ENCODE measurements around the gene THSD4. TPM values are rescaled to one million over a fixed set of nuclear protein-coding genes. Genes with fewer than 3 reads are reported as not detected.

Gene THSD4
- total RNA-seq, 2 experiments from 2014 or later, result not detected

DNA sequence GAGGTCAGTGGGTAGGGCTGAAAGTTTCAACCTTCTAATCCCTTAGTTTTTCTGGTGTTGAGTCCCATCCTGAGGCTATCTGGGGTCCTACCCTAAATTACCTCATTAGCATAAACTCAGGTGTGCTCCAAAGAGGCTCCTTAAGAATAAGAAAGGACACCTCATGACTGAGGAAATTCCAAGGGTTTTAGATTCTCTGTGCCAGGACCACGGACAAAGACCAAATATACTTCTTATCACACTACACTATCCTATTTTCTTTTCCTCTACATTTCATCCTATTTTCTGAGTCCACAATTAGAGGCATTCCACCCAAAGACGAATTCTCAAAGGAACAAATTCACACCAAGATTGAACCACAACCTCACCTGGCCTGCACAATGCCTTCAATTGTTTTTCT is 9.8 kb upstream of the THSD4 start:
- intact Hi-C loops (cut with micrococcal nuclease), result no loop called here
- H3K27ac Mint-ChIP-seq, result no peak overlapping the region
- no peak for DNase-seq
- ChIA-PET POLR2A (no interaction called here), CTCF (no interaction called here)
- no peak overlapping the region for H3K4me3 Mint-ChIP-seq
- H3K27me3 Mint-ChIP-seq, result peaks cover 8% of the 10 kb centered on the region
- no peaks in the 10 kb centered on the region for H3K9me3 Mint-ChIP-seq
- peaks cover 3% of the 10 kb centered on the region for H3K4me1 Mint-ChIP-seq (ENCODE audit: low read depth)
- H3K36me3 Mint-ChIP-seq, result no peaks in the 10 kb centered on the region

DNA sequence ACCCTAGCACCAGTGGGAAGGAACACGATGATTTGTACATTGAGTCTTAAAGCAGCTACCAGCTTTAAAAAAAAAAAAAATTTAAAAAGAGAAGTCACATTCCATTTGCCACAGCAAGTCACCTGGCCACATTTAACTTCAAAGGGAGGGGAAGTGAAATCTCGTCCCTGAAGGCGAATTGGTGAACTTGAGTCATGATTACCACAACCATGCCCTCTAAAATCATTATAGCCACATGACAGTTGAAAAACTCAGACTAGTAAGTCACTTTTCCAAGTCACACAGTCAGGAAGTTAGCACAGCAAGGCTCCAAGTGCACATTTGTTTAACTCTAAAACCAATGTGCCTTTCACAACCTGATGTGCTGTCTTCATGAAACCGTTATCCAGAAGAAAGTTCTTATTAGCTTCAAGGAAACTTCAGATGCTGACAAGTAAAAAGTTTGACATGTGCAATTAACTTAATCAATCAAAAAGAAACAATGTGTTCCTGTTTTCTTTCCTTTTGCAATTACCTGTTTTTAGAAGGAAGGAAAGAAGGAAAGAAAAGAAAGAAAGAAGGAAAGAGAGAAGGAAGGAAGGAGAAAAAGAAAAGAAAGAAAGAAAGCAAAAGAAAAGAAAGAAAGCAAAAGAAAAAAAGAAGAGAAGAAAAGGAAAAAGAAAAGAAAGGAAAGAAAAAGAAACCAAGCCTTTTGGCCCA is 8.3 kb upstream of the THSD4 start:
- H3K36me3 Mint-ChIP-seq, result no peaks in the 10 kb centered on the region
- H3K4me3 Mint-ChIP-seq, result no peak overlapping the region
- no peak for DNase-seq
- CTCF ChIA-PET, result interaction anchor here (0.9 kb wide), 1 partner anchor 8 kb away, joined by 3 read pairs; the partner anchor contains the start of gene THSD4
- intact Hi-C loops (cut with micrococcal nuclease), result no loop called here
- H3K9me3 Mint-ChIP-seq, result no peaks in the 10 kb centered on the region
- H3K27me3 Mint-ChIP-seq, result peaks cover 13% of the 10 kb centered on the region
- no peak overlapping the region for H3K27ac Mint-ChIP-seq
- H3K4me1 Mint-ChIP-seq (ENCODE audit: low read depth), result peaks cover 3% of the 10 kb centered on the region
- POLR2A ChIA-PET, result no interaction called here

DNA sequence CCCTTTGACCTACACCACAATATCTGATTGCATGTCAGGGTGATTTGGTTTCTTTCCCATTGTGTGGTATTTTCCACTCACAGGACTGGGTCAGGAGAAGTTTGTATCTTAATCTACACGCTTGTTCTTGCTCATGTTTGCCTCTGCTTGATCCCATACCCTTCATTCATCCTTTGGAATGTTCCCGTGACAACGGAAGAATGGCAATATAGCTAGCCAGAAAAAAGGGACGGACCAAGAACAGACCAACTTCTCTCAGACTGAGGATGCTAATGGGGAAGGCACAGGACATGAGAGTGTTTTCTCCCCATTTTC is 7.8 kb upstream of the THSD4 start:
- no peak overlapping the region for H3K27ac Mint-ChIP-seq
- ChIA-PET CTCF (no interaction called here), POLR2A (no interaction called here)
- H3K36me3 Mint-ChIP-seq, result no peaks in the 10 kb centered on the region
- H3K4me3 Mint-ChIP-seq, result no peak overlapping the region
- H3K4me1 Mint-ChIP-seq (ENCODE audit: low read depth), result peaks cover 3% of the 10 kb centered on the region
- no peaks in the 10 kb centered on the region for H3K9me3 Mint-ChIP-seq
- intact Hi-C loops (cut with micrococcal nuclease), result no loop called here
- peaks cover 14% of the 10 kb centered on the region for H3K27me3 Mint-ChIP-seq
- no peak for DNase-seq

DNA sequence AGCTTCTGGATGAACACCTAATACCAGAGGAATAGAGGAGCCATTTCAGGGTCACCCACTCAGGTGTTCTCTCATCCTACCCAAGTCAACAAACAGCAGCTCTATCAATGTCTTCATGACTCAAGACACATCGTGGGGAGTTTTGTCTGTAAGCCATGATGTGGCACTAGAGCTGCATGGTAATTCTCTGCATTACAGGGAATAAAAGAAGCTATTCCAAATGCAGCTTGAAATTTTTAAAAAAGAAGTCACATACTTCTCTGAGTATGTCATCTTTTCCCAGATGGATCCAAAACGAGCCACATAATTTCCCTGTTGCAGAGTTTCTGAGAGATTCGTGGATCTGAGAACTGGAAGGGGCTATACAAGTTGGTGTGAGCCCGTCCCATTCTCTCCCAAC is 6.1 kb upstream of the THSD4 start:
- Mint-ChIP-seq H3K4me1 (ENCODE audit: low read depth) (peaks cover 3% of the 10 kb centered on the region), H3K36me3 (no peaks in the 10 kb centered on the region), H3K9me3 (no peaks in the 10 kb centered on the region), H3K4me3 (no peak overlapping the region), H3K27me3 (peaks cover 14% of the 10 kb centered on the region), H3K27ac (no peak overlapping the region)
- POLR2A ChIA-PET, result no interaction called here
- intact Hi-C loops (cut with micrococcal nuclease), result no loop called here
- no peak for DNase-seq
- CTCF ChIA-PET, result no interaction called here

DNA sequence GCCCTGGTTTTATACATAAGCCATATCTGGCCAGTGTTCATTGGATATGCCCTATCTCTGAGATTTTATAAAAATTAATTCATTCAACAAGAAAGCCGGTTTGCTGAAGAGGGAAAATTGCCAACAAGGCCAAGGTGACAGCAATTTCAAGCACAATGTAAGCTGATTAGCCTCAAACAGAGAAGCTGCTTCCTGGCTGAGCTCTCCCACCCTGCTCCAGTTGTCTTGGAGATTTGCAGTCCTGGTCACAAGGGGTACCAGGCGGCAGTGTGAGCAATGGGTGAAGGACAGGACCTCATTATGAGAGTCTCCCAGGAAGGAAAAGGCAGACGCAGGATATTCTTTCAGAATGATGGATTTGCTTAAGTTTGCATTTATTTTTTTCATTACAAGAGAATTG is 5.4 kb upstream of the THSD4 start:
- ChIA-PET POLR2A (no interaction called here), CTCF (no interaction called here)
- H3K36me3 Mint-ChIP-seq, result no peaks in the 10 kb centered on the region
- no peak for DNase-seq
- no peak overlapping the region for H3K27ac Mint-ChIP-seq
- H3K4me1 Mint-ChIP-seq (ENCODE audit: low read depth), result peaks cover 3% of the 10 kb centered on the region
- no peak overlapping the region for H3K4me3 Mint-ChIP-seq
- H3K9me3 Mint-ChIP-seq, result no peaks in the 10 kb centered on the region
- intact Hi-C loops (cut with micrococcal nuclease), result no loop called here
- H3K27me3 Mint-ChIP-seq, result peaks cover 19% of the 10 kb centered on the region

DNA sequence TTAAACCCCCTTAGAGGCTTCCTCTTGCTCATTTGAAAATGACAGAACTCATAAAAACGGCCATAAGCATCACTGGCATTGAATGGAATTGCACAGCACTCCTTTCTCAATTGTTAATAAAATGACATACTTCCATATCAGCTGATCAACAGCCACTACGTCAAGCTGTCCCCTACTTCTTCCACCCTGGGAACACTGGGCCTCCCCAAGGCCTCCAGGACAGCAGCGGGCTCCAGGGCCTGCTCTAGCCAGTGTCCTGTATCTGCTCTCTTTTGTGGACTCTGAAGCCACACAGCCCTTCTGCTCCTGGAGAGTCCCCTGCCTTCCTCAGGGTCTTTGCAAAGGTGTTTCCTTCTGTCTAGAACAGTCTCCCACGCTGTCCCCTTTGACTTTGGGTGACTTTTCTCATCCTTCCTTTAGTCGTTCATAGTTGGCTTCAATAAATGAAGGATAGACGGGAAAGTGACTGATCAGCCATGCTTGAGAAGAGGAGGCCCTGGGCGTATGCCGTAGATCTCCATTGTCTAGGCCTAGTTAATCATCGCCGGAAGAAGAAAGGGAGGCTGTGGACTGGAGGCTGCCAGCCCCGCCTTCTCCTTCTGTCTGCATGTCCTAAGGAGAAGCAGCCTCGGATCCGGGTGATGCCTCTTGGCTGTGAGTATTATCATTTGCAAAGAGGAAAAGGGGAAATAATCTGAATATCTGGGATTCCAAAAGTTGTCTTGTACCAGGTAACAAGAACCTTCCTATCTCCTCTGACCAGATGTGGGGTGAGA is 4.7 kb upstream of the THSD4 start:
- intact Hi-C loops (cut with micrococcal nuclease), result no loop called here
- H3K36me3 Mint-ChIP-seq, result no peaks in the 10 kb centered on the region

DNA sequence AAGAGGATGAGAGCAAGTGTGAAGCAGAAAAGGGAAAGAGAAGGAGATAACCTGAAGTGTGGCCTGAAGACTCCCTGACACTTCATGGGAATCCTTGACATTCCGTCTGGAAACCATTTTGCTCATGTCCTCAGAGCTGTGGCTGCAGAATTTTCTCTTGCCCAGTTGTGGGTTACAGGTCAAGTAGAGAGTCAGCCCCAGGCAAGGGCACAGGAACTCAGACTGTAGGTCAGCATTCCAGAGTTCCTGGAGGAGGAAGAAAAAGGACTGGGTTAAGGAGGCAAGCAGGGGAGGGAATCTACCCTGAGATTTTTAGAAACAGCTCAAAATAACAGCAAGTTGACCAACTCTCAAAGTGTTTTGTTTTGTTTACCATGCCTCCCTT is 4.1 kb upstream of the THSD4 start:
- Mint-ChIP-seq H3K27me3 (peaks cover 21% of the 10 kb centered on the region), H3K4me1 (ENCODE audit: low read depth) (peaks cover 5% of the 10 kb centered on the region), H3K4me3 (no peak overlapping the region), H3K9me3 (no peaks in the 10 kb centered on the region), H3K36me3 (no peaks in the 10 kb centered on the region), H3K27ac (no peak overlapping the region)
- intact Hi-C loops (cut with micrococcal nuclease), result no loop called here
- ChIA-PET CTCF (no interaction called here), POLR2A (no interaction called here)
- no peak for DNase-seq

More for the DNA sequence above, 4.7 kb upstream of the THSD4 start:
- Mint-ChIP-seq H3K27ac (no peak overlapping the region), H3K4me1 (ENCODE audit: low read depth) (peaks cover 3% of the 10 kb centered on the region), H3K4me3 (no peak overlapping the region), H3K9me3 (no peaks in the 10 kb centered on the region), H3K27me3 (peaks cover 21% of the 10 kb centered on the region)
- ChIA-PET POLR2A (no interaction called here), CTCF (no interaction called here)
- no peak for DNase-seq

DNA sequence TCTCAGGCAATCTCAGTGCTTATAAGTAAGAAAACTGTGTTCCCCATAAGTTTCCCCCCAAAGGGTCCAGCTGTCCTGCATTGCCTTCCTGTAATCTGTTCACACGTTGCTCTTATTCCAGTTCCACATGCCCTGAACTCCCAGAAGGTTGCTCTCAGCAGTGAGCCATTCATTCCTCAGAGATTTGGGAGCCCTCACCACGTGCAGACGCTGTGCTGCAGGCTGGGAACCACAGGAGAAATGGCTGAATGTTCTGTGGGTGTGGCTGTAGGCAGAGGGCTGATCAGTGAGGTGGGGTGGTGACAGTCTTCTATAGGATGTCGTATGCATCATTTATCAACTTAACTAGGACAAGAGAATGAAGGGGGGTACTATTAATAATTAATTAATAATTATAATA is 3.3 kb upstream of the THSD4 start:
- intact Hi-C loops (cut with micrococcal nuclease), result no loop called here
- no peaks in the 10 kb centered on the region for H3K9me3 Mint-ChIP-seq
- peaks cover 9% of the 10 kb centered on the region for H3K4me1 Mint-ChIP-seq (ENCODE audit: low read depth)
- ChIA-PET POLR2A (no interaction called here), CTCF (interaction anchor here (1.5 kb wide), 1 partner anchor 328 kb away, joined by 6 read pairs; no protein-coding TSS in a partner anchor)
- DNase-seq, result no peak
- H3K36me3 Mint-ChIP-seq, result no peaks in the 10 kb centered on the region
- no peak overlapping the region for H3K27ac Mint-ChIP-seq
- H3K4me3 Mint-ChIP-seq, result no peak overlapping the region
- H3K27me3 Mint-ChIP-seq, result peaks cover 29% of the 10 kb centered on the region

DNA sequence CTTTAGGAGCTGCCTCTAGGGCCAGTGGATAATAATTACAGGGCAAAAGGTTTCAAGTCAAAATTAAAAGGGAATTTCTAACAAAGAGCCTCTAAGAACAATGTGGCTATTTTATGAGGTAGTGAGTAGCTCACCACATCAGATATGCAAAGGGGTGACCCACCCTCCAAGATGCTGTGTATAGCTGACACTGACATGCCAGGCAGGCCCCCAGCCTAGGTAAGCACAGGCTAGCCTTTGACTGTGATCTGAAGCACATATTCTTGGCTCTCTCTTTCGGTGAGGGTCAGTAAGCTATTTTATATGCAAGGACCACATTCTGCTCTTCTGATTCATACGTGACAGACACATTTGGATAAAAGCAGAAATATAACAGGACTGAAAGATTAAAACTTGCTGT is 2.8 kb upstream of the THSD4 start:
- no peaks in the 10 kb centered on the region for H3K9me3 Mint-ChIP-seq
- intact Hi-C loops (cut with micrococcal nuclease), result no loop called here
- no peaks in the 10 kb centered on the region for H3K36me3 Mint-ChIP-seq
- H3K27me3 Mint-ChIP-seq, result peaks cover 30% of the 10 kb centered on the region
- ChIA-PET CTCF (interaction anchor here (1.5 kb wide), 1 partner anchor 328 kb away, joined by 6 read pairs; no protein-coding TSS in a partner anchor), POLR2A (no interaction called here)
- no peak overlapping the region for H3K4me3 Mint-ChIP-seq
- H3K27ac Mint-ChIP-seq, result no peak overlapping the region
- peaks cover 6% of the 10 kb centered on the region for H3K4me1 Mint-ChIP-seq (ENCODE audit: low read depth)
- DNase-seq, result no peak

DNA sequence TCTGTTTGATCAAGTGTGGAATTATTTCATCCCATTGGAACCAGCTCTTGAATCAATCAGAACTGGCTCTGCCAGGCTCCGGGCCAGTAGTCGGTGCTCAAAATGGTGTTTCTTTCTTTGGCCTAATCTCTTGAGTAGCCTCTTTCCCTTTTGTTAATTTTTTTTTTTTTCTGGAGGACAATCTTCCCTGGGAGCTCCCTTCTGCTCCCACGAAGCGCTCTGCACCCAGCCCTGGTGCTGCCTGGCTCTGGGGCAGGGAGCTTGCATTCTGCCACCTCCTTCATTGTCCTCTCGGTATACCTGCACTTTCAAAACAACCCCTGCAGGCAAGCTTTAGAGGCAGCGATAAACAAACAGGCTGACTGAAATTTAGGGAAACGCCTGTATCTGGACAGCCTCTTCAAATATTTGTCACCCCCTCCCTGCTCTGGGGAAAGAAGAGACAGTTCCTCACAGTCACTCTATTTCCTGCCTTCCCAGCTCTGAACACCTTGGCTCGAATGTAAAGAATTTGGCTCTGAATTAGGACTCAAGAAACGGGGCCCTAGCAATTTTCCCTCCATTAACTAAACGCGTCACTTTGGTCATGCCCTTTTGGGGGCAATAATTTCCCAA is 1.1 kb upstream of the THSD4 start:
- no peak for DNase-seq
- H3K4me1 Mint-ChIP-seq (ENCODE audit: low read depth), result peaks cover 6% of the 10 kb centered on the region
- H3K27ac Mint-ChIP-seq, result no peak overlapping the region
- H3K9me3 Mint-ChIP-seq, result no peaks in the 10 kb centered on the region
- peaks cover 46% of the 10 kb centered on the region for H3K27me3 Mint-ChIP-seq
- no peaks in the 10 kb centered on the region for H3K36me3 Mint-ChIP-seq
- ChIA-PET CTCF (interaction anchor here (0.6 to 1.0 kb wide), 3 partner anchors 16 to 615 kb away, joined by 3 read pairs; no protein-coding TSS in a partner anchor), POLR2A (no interaction called here)
- intact Hi-C loops (cut with micrococcal nuclease), result no loop called here
- H3K4me3 Mint-ChIP-seq, result no peak overlapping the region

DNA sequence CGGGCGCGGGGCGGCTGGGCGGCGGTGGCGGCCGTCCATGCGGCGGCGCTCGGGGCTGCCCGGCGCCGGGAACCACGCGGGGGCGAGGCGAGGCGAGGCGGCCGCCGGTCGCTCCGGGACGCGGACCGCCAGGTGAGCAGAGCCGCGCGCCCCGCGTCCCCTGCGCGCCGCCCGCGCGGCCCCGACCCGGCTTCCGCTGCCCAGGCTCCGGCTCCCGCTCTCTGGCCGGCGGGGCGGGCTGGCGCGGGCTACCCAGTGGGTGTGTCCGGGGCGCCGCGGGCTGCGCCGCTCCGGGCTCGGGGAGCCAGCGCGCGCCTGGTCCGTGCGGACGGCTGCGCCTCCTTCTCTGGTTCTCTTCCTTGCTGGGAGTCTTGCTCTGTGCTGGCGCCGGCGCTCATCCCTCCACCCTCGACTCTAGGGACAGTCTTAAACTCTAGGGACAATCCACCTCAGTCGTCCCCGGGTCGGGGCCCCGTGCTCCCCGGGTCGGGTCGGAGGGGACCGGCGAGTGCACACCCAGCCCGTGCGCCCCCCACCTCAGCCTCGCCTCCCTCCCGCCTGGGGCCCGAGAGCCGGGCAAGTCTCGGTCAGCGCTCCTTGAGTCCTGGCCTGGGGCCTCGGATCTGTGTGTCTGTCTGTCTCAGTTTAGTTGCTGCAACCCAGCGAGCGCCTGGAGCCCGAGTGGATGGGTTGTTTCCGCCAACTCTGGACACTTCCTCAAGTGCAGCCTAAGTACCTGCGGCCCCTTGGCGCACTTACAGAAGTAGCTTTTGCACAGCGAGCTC is 488 bp downstream of the THSD4 start:
- POLR2A ChIA-PET, result no interaction called here
- intact Hi-C loops (cut with micrococcal nuclease), result loop anchor here (1.0 kb wide), 1 partner anchor 325 kb away; no protein-coding TSS in a partner anchor
- CTCF ChIA-PET, result interaction anchor here (0.6 to 3.0 kb wide), 5 partner anchors 9 to 324 kb away, joined by 3 to 12 read pairs (median 3); no protein-coding TSS in a partner anchor

DNA sequence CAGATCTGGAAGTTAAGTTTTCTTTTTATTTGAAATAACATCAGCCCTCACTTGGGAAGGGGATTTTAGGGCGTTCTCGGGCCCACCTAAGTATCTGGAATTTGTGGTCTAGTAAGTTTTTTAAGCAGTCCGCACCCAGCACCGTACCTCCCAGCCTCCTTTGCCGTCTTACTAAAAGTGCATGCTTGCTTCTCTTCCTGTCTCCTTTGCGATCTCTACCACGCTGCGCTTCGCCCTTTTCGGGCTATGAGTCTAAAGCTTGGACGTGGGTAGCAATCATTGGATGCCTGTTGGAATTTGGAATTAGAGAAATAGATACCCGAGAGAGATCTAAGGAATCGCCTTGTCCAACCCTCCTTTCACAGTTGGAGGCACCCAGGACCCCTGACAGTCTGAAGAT is 1.1 kb downstream of the THSD4 start:
- ChIA-PET POLR2A (no interaction called here), CTCF (interaction anchor here (3.0 kb wide), 1 partner anchor 324 kb away, joined by 12 read pairs; no protein-coding TSS in a partner anchor)
- no peaks in the 10 kb centered on the region for H3K9me3 Mint-ChIP-seq
- H3K4me3 Mint-ChIP-seq, result peak overlapping the region; percentile 27
- H3K27ac Mint-ChIP-seq, result no peak overlapping the region
- no peak for DNase-seq
- H3K27me3 Mint-ChIP-seq, result peaks cover 55% of the 10 kb centered on the region
- peaks cover 6% of the 10 kb centered on the region for H3K4me1 Mint-ChIP-seq (ENCODE audit: low read depth)
- intact Hi-C loops (cut with micrococcal nuclease), result no loop called here
- no peaks in the 10 kb centered on the region for H3K36me3 Mint-ChIP-seq

More for the DNA sequence above, 488 bp downstream of the THSD4 start:
- peaks cover 6% of the 10 kb centered on the region for H3K4me1 Mint-ChIP-seq (ENCODE audit: low read depth)
- H3K27ac Mint-ChIP-seq, result no peak overlapping the region
- no peaks in the 10 kb centered on the region for H3K36me3 Mint-ChIP-seq
- H3K27me3 Mint-ChIP-seq, result peaks cover 57% of the 10 kb centered on the region
- no peaks in the 10 kb centered on the region for H3K9me3 Mint-ChIP-seq
- H3K4me3 Mint-ChIP-seq, result peak overlapping the region; percentile 69
- peak; percentile 14 for DNase-seq

Measured in activated CD4-positive, alpha-beta memory T cell treated with anti-CD3 and anti-CD28 coated beads for 36 hours (primary cell).